ENCODE measurements around the gene SLC24A5.

The SLC24A5 gene

GRCh38 chr15:48120745-48121144 is at the start of gene SLC24A5:
SLC24A5 (plus strand) TSS chr15:48120990; CDS start chr15:48121045, 55 bp downstream.
- peak; percentile 47 for DNase-seq

- DNase-seq, result no peak
These were observed 47.8 kb upstream of the SLC24A5 start for GRCh38 chr15:48072941-48073340.

- DNase-seq, result no peak
These were observed 46.9 kb upstream of the SLC24A5 start for GRCh38 chr15:48073881-48074280.

- no peak for DNase-seq
These were observed 44.3 kb upstream of the SLC24A5 start for GRCh38 chr15:48076454-48076853.

- no peak for DNase-seq
These were observed 43.1 kb upstream of the SLC24A5 start for GRCh38 chr15:48077616-48078184.

GRCh38 chr15:48084759-48085590 is 35.8 kb upstream of the SLC24A5 start:
- DNase-seq, result peak; percentile 57

GRCh38 chr15:48085591-48085930 is 35.2 kb upstream of the SLC24A5 start:
- DNase-seq, result no peak

GRCh38 chr15:48086133-48086532 is 34.7 kb upstream of the SLC24A5 start:
- DNase-seq, result no peak

- no peak for DNase-seq
These were observed 34.2 kb upstream of the SLC24A5 start for GRCh38 chr15:48086576-48086975.

GRCh38 chr15:48087844-48088243 is 32.9 kb upstream of the SLC24A5 start:
- DNase-seq, result no peak

- no peak for DNase-seq
These were observed 31.1 kb upstream of the SLC24A5 start for GRCh38 chr15:48089702-48090101.

GRCh38 chr15:48090115-48090514 is 30.7 kb upstream of the SLC24A5 start:
- DNase-seq, result no peak

GRCh38 chr15:48090666-48091065 is 30.1 kb upstream of the SLC24A5 start:
- DNase-seq, result no peak

- DNase-seq, result no peak
These were observed 29.3 kb upstream of the SLC24A5 start for GRCh38 chr15:48091522-48091921.

- DNase-seq, result no peak
These were observed 24.4 kb upstream of the SLC24A5 start for GRCh38 chr15:48096355-48096786.

- DNase-seq, result no peak
These were observed 24.0 kb upstream of the SLC24A5 start for GRCh38 chr15:48096813-48097212.

- no peak for DNase-seq
These were observed 23.5 kb upstream of the SLC24A5 start for GRCh38 chr15:48097264-48097663.

- no peak for DNase-seq
These were observed 19.3 kb upstream of the SLC24A5 start for GRCh38 chr15:48101376-48101961.

- DNase-seq, result no peak
These were observed 18.6 kb upstream of the SLC24A5 start for GRCh38 chr15:48102167-48102566.

- no peak for DNase-seq
These were observed 17.1 kb upstream of the SLC24A5 start for GRCh38 chr15:48103647-48104046.

- no peak for DNase-seq
These were observed 14.9 kb upstream of the SLC24A5 start for GRCh38 chr15:48105936-48106335.

- DNase-seq, result no peak
These were observed 11.6 kb upstream of the SLC24A5 start for GRCh38 chr15:48109212-48109611.

- peak; percentile 60 for DNase-seq
These were observed 10.8 kb upstream of the SLC24A5 start for GRCh38 chr15:48109856-48110531.

GRCh38 chr15:48112242-48112641 is 8.5 kb upstream of the SLC24A5 start:
- DNase-seq, result peak; percentile 72

All from islet precursor cell (in vitro differentiated cells).